T-cell (primary cell): ENCODE data around the gene DNM3. TPM values are rescaled to one million over a fixed set of nuclear protein-coding genes. Genes with fewer than 3 reads are reported as not detected.

Source experiments
- ATAC-seq, 4 experiments: fragments of 200-7000 bp in 3 of 4; fragments of 150-1000 bp in 1 of 4; cut with Tn5 transposase; replicated peaks in 1 of 4; 1 replicate in 3 of 4; 2 replicates in 1 of 4; pipeline ENCODE4 v1.10.0; 2021; ENCODE audit warnings: moderate library complexity in 3 of 4, mild to moderate bottlenecking in 2 of 4, moderate number of reproducible peaks in 1 of 4
- CTCF ChIA-PET, 2 donors: fragments of 300-600 bp; sonication (Branson Sonifier 250); formaldehyde crosslinking; loops; one replicate each; lab custom pipeline; 2022; ENCODE audit warnings: antibody characterized with exemption in 2 of 2; lab: Charles Lee
- POLR2A ChIA-PET, 2 donors: fragments of 300-600 bp; sonication (Branson Sonifier 250); formaldehyde crosslinking; loops; one replicate each; lab custom pipeline; 2022; ENCODE audit warnings: antibody characterized with exemption in 2 of 2; lab: Charles Lee
- DNase-seq, 35 experiments: peaks; one replicate each; pipeline versions ENCODE4 v3.0.0 to v3.0.0-alpha.2; 2013 to 2023
- H3K27ac ChIP-seq: one replicate; pipeline ENCODE4 v1.5.1; 2013; ENCODE audit warnings: low read length
- H3K27me3 ChIP-seq, 2 experiments: replicated peaks in 1 of 2; 1 replicate in 1 of 2; 2 replicates in 1 of 2; pipeline versions ENCODE4 v1.6.1 to v1.7.0; 2013; ENCODE audit warnings: low read length in 1 of 2, mixed read lengths in 1 of 2; ENCODE audit not compliant: control insufficient read depth in 2 of 2, insufficient read depth in 2 of 2; ENCODE audit errors: extremely low read depth in 1 of 2
- H3K36me3 ChIP-seq, 2 donors: 1 replicate in 1 of 2; 2 replicates in 1 of 2; pipeline versions ENCODE4 v1.6.1 to v1.7.0; 2013; ENCODE audit warnings: low read length in 1 of 2; ENCODE audit not compliant: control insufficient read depth in 2 of 2, insufficient read depth in 1 of 2; ENCODE audit errors: extremely low read depth in 1 of 2
- H3K4me1 ChIP-seq, 2 experiments: 1 replicate in 1 of 2; 2 replicates in 1 of 2; pipeline versions ENCODE4 v1.6.1 to v1.7.0; 2013; ENCODE audit warnings: low read length in 2 of 2, mixed read lengths in 1 of 2; ENCODE audit not compliant: insufficient read depth in 2 of 2, control insufficient read depth in 1 of 2; ENCODE audit errors: extremely low read depth in 1 of 2
- H3K4me3 ChIP-seq, 2 donors: 1 replicate in 1 of 2; 2 replicates in 1 of 2; pipeline versions ENCODE4 v1.5.1 to v1.7.0; 2013; ENCODE audit warnings: mild to moderate bottlenecking in 2 of 2, low read length in 1 of 2, moderate library complexity in 1 of 2; ENCODE audit not compliant: control insufficient read depth in 1 of 2; ENCODE audit errors: extremely low read depth in 1 of 2
- H3K9me3 ChIP-seq: 2 replicates; pipeline ENCODE4 v1.7.0; 2013
- H3K27ac Mint-ChIP-seq, 2 donors: one replicate each; pipeline ENCODE4 v1.8.0; 2020 to 2021; ENCODE audit warnings: mild to moderate bottlenecking in 2 of 2, mixed read lengths in 2 of 2
- H3K27me3 Mint-ChIP-seq, 2 donors: one replicate each; pipeline ENCODE4 v1.8.0; 2021 to 2022; ENCODE audit warnings: mixed read lengths in 2 of 2
- H3K36me3 Mint-ChIP-seq: one replicate; pipeline ENCODE4 v1.8.0; 2021; ENCODE audit warnings: mixed read lengths
- H3K4me1 Mint-ChIP-seq, 3 donors: one replicate each; pipeline ENCODE4 v1.8.0; 2020 to 2022; ENCODE audit warnings: mixed read lengths in 3 of 3, mild to moderate bottlenecking in 1 of 3
- H3K4me3 Mint-ChIP-seq, 3 donors: one replicate each; pipeline ENCODE4 v1.8.0; 2020 to 2022; ENCODE audit warnings: mild to moderate bottlenecking in 3 of 3, mixed read lengths in 3 of 3, moderate library complexity in 3 of 3
- H3K9me3 Mint-ChIP-seq, 3 donors: one replicate each; pipeline ENCODE4 v1.8.0; 2020 to 2022; ENCODE audit warnings: mixed read lengths in 3 of 3
- WGBS: methylation state at CpG from one replicate; pipeline ENCODE4 v1.1.5; 2013; ENCODE audit warnings: missing lambda C conversion rate; ENCODE audit not compliant: insufficient coverage; 5-methylcytosine and 5-hydroxymethylcytosine counted together
- total RNA-seq, 35 experiments: library from RNA in 6 of 35; stranded (reverse) in 6 of 35; fragments of 120-200 nt in 1 of 35; gene quantifications; one replicate each; pipeline versions ENCODE4 v1.2.1 to v1.2.4 and lab custom pipeline; 2013 to 2026

DNM3 gene
- total RNA-seq, 5 donors from 2014 or later (not counting 1 experiment from before 2014, with no cell fraction given): 2.0 to 2.8 (median 2.4) TPM

- no peaks in the 10 kb centered on the region for H3K9me3 ChIP-seq
- no peak overlapping the region for H3K27ac ChIP-seq
- ChIA-PET CTCF (no interaction called here), POLR2A (interaction anchor here (0.6 to 0.7 kb wide), 2 partner anchors 12 to 398 kb away, joined by 3 to 4 read pairs; no protein-coding TSS in a partner anchor)
- H3K9me3 Mint-ChIP-seq: no peaks in the 10 kb centered on the region
- no peak overlapping the region for H3K4me3 ChIP-seq
- WGBS: no CpG with 5 or more reads among the region's 1 CpG
- no peaks in the 10 kb centered on the region for H3K4me1 ChIP-seq
- no peaks in the 10 kb centered on the region for H3K36me3 ChIP-seq
- H3K4me1 Mint-ChIP-seq: no peaks in the 10 kb centered on the region
- peaks cover 0 to 1% of the 10 kb centered on the region in 2 donors for H3K27me3 Mint-ChIP-seq
- no peak overlapping the region for H3K27ac Mint-ChIP-seq
- H3K4me3 Mint-ChIP-seq: no peak overlapping the region
- DNase-seq (no peak), ATAC-seq (no peak)
- H3K36me3 Mint-ChIP-seq: peaks cover 3% of the 10 kb centered on the region
- H3K27me3 ChIP-seq: peaks cover 0 to 4% of the 10 kb centered on the region in 2 experiments
Observed at GRCh38 chr1:172083191-172083590, 241.9 kb downstream of the DNM3 start.

GRCh38 chr1:172084876-172085275, 243.6 kb downstream of the DNM3 start:
- Histone ChIP-seq H3K36me3 (no peaks in the 10 kb centered on the region), H3K9me3 (no peaks in the 10 kb centered on the region), H3K4me1 (no peaks in the 10 kb centered on the region), H3K27ac (no peak overlapping the region), H3K27me3 (peaks cover 0 to 4% of the 10 kb centered on the region in 2 experiments), H3K4me3 (no peak overlapping the region)
- ChIA-PET CTCF (no interaction called here), POLR2A (interaction anchor here in 1 of 2 donors (0.6 kb wide), 1 partner anchor 66 kb away, joined by 3 read pairs; no protein-coding TSS in a partner anchor)
- no peak for ATAC-seq
- Mint-ChIP-seq H3K4me3 (no peak overlapping the region), H3K27me3 (no peaks in the 10 kb centered on the region), H3K4me1 (peaks cover 0 to under 1% (median 0%) of the 10 kb centered on the region in 3 donors), H3K36me3 (peaks cover 3% of the 10 kb centered on the region), H3K27ac (no peak overlapping the region), H3K9me3 (no peaks in the 10 kb centered on the region)
- no CpG with 5 or more reads among the region's 2 CpGs for WGBS
- DNase-seq: no peak

GRCh38 chr1:172085317-172085716, 244.0 kb downstream of the DNM3 start:
- CTCF ChIA-PET: no interaction called here
- Histone ChIP-seq H3K4me3 (no peak overlapping the region), H3K27ac (no peak overlapping the region), H3K9me3 (no peaks in the 10 kb centered on the region), H3K27me3 (peaks cover 0 to under 1% of the 10 kb centered on the region in 2 experiments), H3K4me1 (no peaks in the 10 kb centered on the region), H3K36me3 (no peaks in the 10 kb centered on the region)
- H3K27me3 Mint-ChIP-seq: peaks cover 0 to 1% of the 10 kb centered on the region in 2 donors
- POLR2A ChIA-PET: no interaction called here
- H3K36me3 Mint-ChIP-seq: peaks cover 3% of the 10 kb centered on the region
- ATAC-seq (no peak), DNase-seq (no peak)
- H3K4me1 Mint-ChIP-seq: peaks cover 3 to 5% (median 3%) of the 10 kb centered on the region in 3 donors
- H3K27ac Mint-ChIP-seq: no peak overlapping the region
- no peaks in the 10 kb centered on the region for H3K9me3 Mint-ChIP-seq
- no peak overlapping the region for H3K4me3 Mint-ChIP-seq
- WGBS: no CpG with 5 or more reads among the region's 3 CpGs

- H3K27me3 Mint-ChIP-seq: peaks cover 0 to 2% of the 10 kb centered on the region in 2 donors
- ATAC-seq: no peak
- no peak for DNase-seq
- H3K4me1 Mint-ChIP-seq: peaks cover 4 to 7% (median 6%) of the 10 kb centered on the region in 3 donors
- H3K36me3 Mint-ChIP-seq: peaks cover 3% of the 10 kb centered on the region
- Histone ChIP-seq H3K27me3 (no peaks in the 10 kb centered on the region), H3K36me3 (no peaks in the 10 kb centered on the region), H3K4me1 (no peaks in the 10 kb centered on the region), H3K9me3 (no peaks in the 10 kb centered on the region), H3K4me3 (no peak overlapping the region), H3K27ac (no peak overlapping the region)
- no peak overlapping the region for H3K4me3 Mint-ChIP-seq
- 100% methylated on average over 1 of the region's 2 CpGs for WGBS
- ChIA-PET POLR2A (interaction anchor here in 1 of 2 donors (0.5 kb wide), 1 partner anchor 47 kb away, joined by 3 read pairs; no protein-coding TSS in a partner anchor), CTCF (interaction anchor here in 1 of 2 donors (1.0 kb wide), 1 partner anchor 316 kb away, joined by 3 read pairs; no protein-coding TSS in a partner anchor)
- no peaks in the 10 kb centered on the region for H3K9me3 Mint-ChIP-seq
- H3K27ac Mint-ChIP-seq: no peak overlapping the region
Observed at GRCh38 chr1:172086137-172086536, 244.8 kb downstream of the DNM3 start.

- Histone ChIP-seq H3K27ac (no peak overlapping the region), H3K4me1 (no peaks in the 10 kb centered on the region), H3K4me3 (no peak overlapping the region), H3K36me3 (no peaks in the 10 kb centered on the region), H3K9me3 (no peaks in the 10 kb centered on the region), H3K27me3 (no peaks in the 10 kb centered on the region)
- WGBS: 100% methylated on average over 1 of the region's 1 CpG
- DNase-seq (no peak), ATAC-seq (no peak)
- no peaks in the 10 kb centered on the region for H3K9me3 Mint-ChIP-seq
- no peak overlapping the region for H3K4me3 Mint-ChIP-seq
- POLR2A ChIA-PET: no interaction called here
- no peak overlapping the region for H3K27ac Mint-ChIP-seq
- H3K4me1 Mint-ChIP-seq: peaks cover 4 to 7% (median 6%) of the 10 kb centered on the region in 3 donors
- H3K27me3 Mint-ChIP-seq: peaks cover 0 to 2% of the 10 kb centered on the region in 2 donors
- CTCF ChIA-PET: no interaction called here
- no peaks in the 10 kb centered on the region for H3K36me3 Mint-ChIP-seq
Observed at GRCh38 chr1:172088256-172088655, 247.0 kb downstream of the DNM3 start.

GRCh38 chr1:172089768-172090510, 248.6 kb downstream of the DNM3 start:
- no peak overlapping the region for H3K4me3 ChIP-seq
- WGBS: no CpG with 5 or more reads among the region's 7 CpGs

More at GRCh38 chr1:172089768-172090510, 248.6 kb downstream of the DNM3 start:
- Mint-ChIP-seq H3K4me3 (no peak overlapping the region), H3K9me3 (no peaks in the 10 kb centered on the region), H3K36me3 (no peaks in the 10 kb centered on the region), H3K27ac (no peak overlapping the region), H3K27me3 (peaks cover 0 to 2% of the 10 kb centered on the region in 2 donors), H3K4me1 (peaks cover 4 to 7% (median 6%) of the 10 kb centered on the region in 3 donors)
- POLR2A ChIA-PET: no interaction called here
- peak; percentile 12 to 76 (median 49) for DNase-seq
- no peaks in the 10 kb centered on the region for H3K36me3 ChIP-seq
- H3K4me1 ChIP-seq: no peaks in the 10 kb centered on the region
- H3K27me3 ChIP-seq: no peaks in the 10 kb centered on the region
- peak; percentile 79 to 91 (median 83) for ATAC-seq
- CTCF ChIA-PET: interaction anchor here (0.6 to 2.5 kb wide), 16 partner anchors 87 to 651 kb away, joined by 3 to 28 read pairs (median 4); no protein-coding TSS in a partner anchor
- H3K9me3 ChIP-seq: no peaks in the 10 kb centered on the region
- no peak overlapping the region for H3K27ac ChIP-seq
